Stimulated activated CD4-positive, alpha-beta T cell treated with anti-CD3 and anti-CD28 coated beads, Interleukin-15, amount 100 ng/mL, for 48 hours (primary cell): ENCODE data around the gene ADRA2B.
"Not testable (repeated sequence)": the region's sequence is repeated elsewhere in the genome, so short reads cannot be mapped to it uniquely, and the experiment has no call there.

ENCODE experiments used
- DNase-seq, 2 donors: peaks; one replicate each; pipeline ENCODE4 v3.0.0-alpha.2; 2020; ENCODE audit warnings: low read depth in 2 of 2

The ADRA2B gene

GRCh38 chr2:96089356-96090195 is 26.8 kb downstream of the ADRA2B start:
- DNase-seq: no peak

GRCh38 chr2:96088340-96089335 is 27.7 kb downstream of the ADRA2B start:
- no peak for DNase-seq

GRCh38 chr2:96087130-96087529 is 29.2 kb downstream of the ADRA2B start:
- no peak for DNase-seq

GRCh38 chr2:96085541-96086355 is 30.6 kb downstream of the ADRA2B start:
- DNase-seq: no peak

GRCh38 chr2:96084858-96085518 is 31.4 kb downstream of the ADRA2B start:
- DNase-seq: not testable (repeated sequence)

- no peak for DNase-seq
Measured at GRCh38 chr2:96083989-96084857, 32.1 kb downstream of the ADRA2B start.

- DNase-seq: no peak
Measured at GRCh38 chr2:96083064-96083939, 33.1 kb downstream of the ADRA2B start.

- no peak for DNase-seq
Measured at GRCh38 chr2:96082211-96083063, 33.9 kb downstream of the ADRA2B start.

GRCh38 chr2:96081042-96081441 is 35.3 kb downstream of the ADRA2B start:
- no peak for DNase-seq

- no peak for DNase-seq
Measured at GRCh38 chr2:96075199-96075771, 41.1 kb downstream of the ADRA2B start.

- no peak for DNase-seq
Measured at GRCh38 chr2:96074156-96074555, 42.2 kb downstream of the ADRA2B start.

GRCh38 chr2:96073170-96073775 is 43.1 kb downstream of the ADRA2B start:
- no peak for DNase-seq

GRCh38 chr2:96072746-96073145 is 43.6 kb downstream of the ADRA2B start:
- no peak for DNase-seq

- not testable (repeated sequence) for DNase-seq
Measured at GRCh38 chr2:96071977-96072491, 44.3 kb downstream of the ADRA2B start.

- DNase-seq: not testable (repeated sequence)
Measured at GRCh38 chr2:96071087-96071976, 45.0 kb downstream of the ADRA2B start.

- DNase-seq: not testable (repeated sequence)
Measured at GRCh38 chr2:96070351-96070750, 46.0 kb downstream of the ADRA2B start.
